Smooth muscle cell (in vitro differentiated cells): Measurements from ENCODE around the gene THOC5. TPM values are rescaled to one million over a fixed set of nuclear protein-coding genes. Genes with fewer than 3 reads are reported as not detected.
"Not testable (repeated sequence)": the region's sequence is repeated elsewhere in the genome, so short reads cannot be mapped to it uniquely, and the experiment has no call there.

Source experiments
- DNase-seq: peaks from one replicate; lab custom pipeline; 2025; ENCODE audit not compliant: unreplicated experiment; lab: John Stamatoyannopoulos, UW
- H2AFZ ChIP-seq: fragments of 200-600 bp; sonication (generic); 2 replicates; pipeline ENCODE4 v1.6.0; 2016; ENCODE audit warnings: antibody characterized with exemption, low read depth, mild to moderate bottlenecking
- H3F3A ChIP-seq: fragments of 200-600 bp; sonication (generic); 2 replicates; pipeline ENCODE4 v1.6.0; 2017; ENCODE audit warnings: antibody characterized with exemption, low read depth
- H3K27ac ChIP-seq: fragments of 200-600 bp; sonication (generic); 2 replicates; pipeline ENCODE4 v1.5.1; 2016; ENCODE audit warnings: low read depth, mild to moderate bottlenecking
- H3K27me3 ChIP-seq: fragments of 200-600 bp; sonication (generic); 2 replicates; pipeline ENCODE4 v1.6.1; 2016; ENCODE audit warnings: low read depth, mild to moderate bottlenecking
- H3K36me3 ChIP-seq: fragments of 200-600 bp; sonication (generic); 2 replicates; pipeline ENCODE4 v1.5.1; 2016; ENCODE audit warnings: low read depth
- H3K4me1 ChIP-seq: fragments of 200-600 bp; sonication (generic); 2 replicates; pipeline ENCODE4 v1.5.1; 2016; ENCODE audit warnings: low read depth
- H3K4me2 ChIP-seq: fragments of 200-600 bp; sonication (generic); 2 replicates; pipeline ENCODE4 v1.6.0; 2016; ENCODE audit warnings: mild to moderate bottlenecking
- H3K4me3 ChIP-seq: fragments of 200-600 bp; sonication (generic); 2 replicates; pipeline ENCODE4 v1.5.1; 2016; ENCODE audit warnings: mild to moderate bottlenecking
- H3K79me2 ChIP-seq: fragments of 200-600 bp; sonication (generic); 2 replicates; pipeline ENCODE4 v1.6.0; 2016; ENCODE audit warnings: low read depth, mild to moderate bottlenecking
- H3K9ac ChIP-seq: fragments of 200-600 bp; sonication (generic); 2 replicates; pipeline ENCODE4 v1.6.0; 2016; ENCODE audit warnings: low read depth
- H3K9me3 ChIP-seq: fragments of 200-600 bp; sonication (generic); replicated peaks from 2 replicates; pipeline ENCODE4 v1.5.1; 2016; ENCODE audit warnings: low read depth
- H4K20me1 ChIP-seq: fragments of 200-600 bp; sonication (generic); 2 replicates; pipeline ENCODE4 v1.6.0; 2016; ENCODE audit warnings: low read depth
- CTCF ChIP-seq: fragments of 200-600 bp; sonication (generic); IDR thresholded peaks from 2 replicates; pipeline ENCODE4 v1.5.1; 2017; ENCODE audit warnings: borderline replicate concordance, mild to moderate bottlenecking, antibody characterized with exemption; ENCODE audit not compliant: insufficient read depth, poor library complexity, severe bottlenecking
- WGBS: methylation state at CpG from one replicate; pipeline ENCODE4 v1.1.7; 2016; ENCODE audit warnings: low lambda C conversion rate; 5-methylcytosine and 5-hydroxymethylcytosine counted together
- polyA plus RNA-seq: library from polyadenylated mRNA; unstranded; fragments of >200 nt; fragmentation: Nextera tagmentation; extraction: Ambion mirVana; gene quantifications from 2 replicates; pipeline ENCODE4 v1.2.1, GENCODE V29; 2016
- total RNA-seq: library from RNA; depleted of rRNA; stranded (reverse); fragments of >200 nt; gene quantifications from 2 replicates; pipeline ENCODE4 v1.2.3, GENCODE V29; 2014

The THOC5 gene
- total and polyA plus RNA-seq, 2 experiments from 2014 or later, result 13.7 to 21.7 TPM

GRCh38 chr22:29569011-29569678, 15.6 kb upstream of the THOC5 start:
- no peak overlapping the region for H2AFZ ChIP-seq
- H3K27ac ChIP-seq, result no peak overlapping the region
- no peaks in the 10 kb centered on the region for H3K79me2 ChIP-seq
- no peak for DNase-seq
- H3F3A ChIP-seq, result no peaks in the 10 kb centered on the region
- H3K27me3 ChIP-seq, result no peaks in the 10 kb centered on the region
- no peaks in the 10 kb centered on the region for H4K20me1 ChIP-seq
- TF ChIP-seq CTCF, result no peak
- H3K4me1 ChIP-seq, result no peaks in the 10 kb centered on the region
- WGBS, result 95% methylated on average over 7 of the region's 7 CpGs
- H3K4me3 ChIP-seq, result no peak overlapping the region
- no peaks in the 10 kb centered on the region for H3K9me3 ChIP-seq
- H3K4me2 ChIP-seq, result no peak overlapping the region
- H3K36me3 ChIP-seq, result no peaks in the 10 kb centered on the region
- H3K9ac ChIP-seq, result no peak overlapping the region

- Histone ChIP-seq H3K9ac (no peak overlapping the region), H3K4me2 (no peak overlapping the region), H4K20me1 (no peaks in the 10 kb centered on the region), H3K4me1 (no peaks in the 10 kb centered on the region), H3K36me3 (no peaks in the 10 kb centered on the region), H3K4me3 (no peak overlapping the region), H3K79me2 (no peaks in the 10 kb centered on the region), H3F3A (no peaks in the 10 kb centered on the region), H3K9me3 (no peaks in the 10 kb centered on the region), H2AFZ (no peak overlapping the region), H3K27ac (no peak overlapping the region), H3K27me3 (no peaks in the 10 kb centered on the region)
- TF ChIP-seq CTCF, result no peak
- DNase-seq, result no peak
- WGBS, result 92% methylated on average over 7 of the region's 7 CpGs
Observed at GRCh38 chr22:29567338-29567737, 13.8 kb upstream of the THOC5 start.

- H3F3A ChIP-seq, H3K79me2 ChIP-seq, H4K20me1 ChIP-seq, H3K4me2 ChIP-seq, H3K4me1 ChIP-seq, H3K9ac ChIP-seq, H3K4me3 ChIP-seq, H3K27me3 ChIP-seq, DNase-seq, H3K27ac ChIP-seq, H2AFZ ChIP-seq, H3K9me3 ChIP-seq, H3K36me3 ChIP-seq: not testable (repeated sequence)
- over 99% methylated on average over 7 of the region's 7 CpGs for WGBS
Observed at GRCh38 chr22:29566513-29566912, 13.0 kb upstream of the THOC5 start.

GRCh38 chr22:29563652-29564460, 10.3 kb upstream of the THOC5 start:
- Histone ChIP-seq H3K79me2 (no peaks in the 10 kb centered on the region), H3K36me3 (no peaks in the 10 kb centered on the region), H3K4me3 (no peak overlapping the region), H3K9ac (no peak overlapping the region), H3F3A (no peaks in the 10 kb centered on the region), H3K27me3 (no peaks in the 10 kb centered on the region), H3K4me2 (no peak overlapping the region), H3K4me1 (no peaks in the 10 kb centered on the region), H4K20me1 (no peaks in the 10 kb centered on the region), H2AFZ (no peak overlapping the region), H3K9me3 (no peaks in the 10 kb centered on the region), H3K27ac (no peak overlapping the region)
- no peak for DNase-seq
- no peak for TF ChIP-seq CTCF
- 91% methylated on average over 6 of the region's 6 CpGs for WGBS
